Activated naive CD8-positive, alpha-beta T cell treated with anti-CD3 and anti-CD28 coated beads, Interleukin-2, amount 10 ng/mL, durations not matched to agents 7 days and 5 days (primary cell): ENCODE data around the gene CRIP3. TPM values are rescaled to one million over a fixed set of nuclear protein-coding genes. Genes with fewer than 3 reads are reported as not detected.

Source experiments
- ATAC-seq: fragments of 150-1000 bp; cut with Tn5 transposase; one replicate; pipeline ENCODE4 v1.10.0; 2021; ENCODE audit warnings: low read depth, moderate library complexity
- POLR2A ChIA-PET: fragments of 350-600 bp; sonication (Branson Sonifier 250); formaldehyde crosslinking; loops from one replicate; lab custom pipeline; 2021; ENCODE audit warnings: antibody characterized with exemption; lab: Charles Lee
- DNase-seq: peaks from one replicate; pipeline ENCODE4 v3.0.0; 2021
- H3K27ac Mint-ChIP-seq: one replicate; pipeline ENCODE4 v1.8.0; 2022; ENCODE audit warnings: mild to moderate bottlenecking, mixed read lengths
- H3K27me3 Mint-ChIP-seq: one replicate; pipeline ENCODE4 v1.8.0; 2022; ENCODE audit warnings: mild to moderate bottlenecking, moderate library complexity, mixed read lengths
- H3K36me3 Mint-ChIP-seq: one replicate; pipeline ENCODE4 v1.8.0; 2021; ENCODE audit warnings: mild to moderate bottlenecking, mixed read lengths
- H3K4me1 Mint-ChIP-seq: one replicate; pipeline ENCODE4 v1.8.0; 2021; ENCODE audit warnings: mixed read lengths
- H3K4me3 Mint-ChIP-seq: one replicate; pipeline ENCODE4 v1.8.0; 2022; ENCODE audit warnings: mild to moderate bottlenecking, moderate library complexity, mixed read lengths
- H3K9me3 Mint-ChIP-seq: one replicate; pipeline ENCODE4 v1.8.0; 2021; ENCODE audit warnings: mixed read lengths
- total RNA-seq, 2 experiments: library from RNA; stranded (reverse); gene quantifications; one replicate each; pipeline ENCODE4 v1.2.3, GENCODE V29; 2021

Gene CRIP3
- total RNA-seq, 2 experiments from 2014 or later = 0.47 to 0.62 TPM

DNA sequence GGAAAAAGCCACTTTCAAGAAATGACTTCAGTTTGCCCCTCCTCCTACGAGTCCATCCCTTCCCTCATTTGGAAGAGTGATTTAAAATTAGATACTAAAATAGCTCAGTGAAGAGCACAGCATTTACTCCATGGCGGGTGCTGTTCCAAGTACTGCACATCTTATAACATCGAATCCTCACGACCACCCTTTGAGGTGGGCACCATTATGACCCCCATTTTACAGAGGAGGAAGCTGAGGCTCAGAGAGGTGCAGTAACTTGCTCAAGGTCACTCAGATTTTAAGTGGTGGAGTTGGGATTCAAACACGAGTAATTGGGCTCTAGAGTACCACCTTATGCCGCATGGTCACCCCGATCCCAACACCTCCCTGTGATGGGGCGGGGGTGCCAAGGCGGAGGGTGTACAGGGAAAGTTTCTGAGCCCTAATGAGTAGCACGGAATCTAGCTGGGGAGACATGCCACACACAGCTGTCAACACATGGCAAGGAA, 39.8 kb downstream of the CRIP3 start:
- H3K27ac Mint-ChIP-seq = peak overlapping the region; percentile 23
- no peak for ATAC-seq
- peak overlapping the region; percentile 66 for H3K4me3 Mint-ChIP-seq
- H3K36me3 Mint-ChIP-seq = no peaks in the 10 kb centered on the region
- peaks cover 5% of the 10 kb centered on the region for H3K4me1 Mint-ChIP-seq
- H3K27me3 Mint-ChIP-seq = peaks cover 38% of the 10 kb centered on the region
- H3K9me3 Mint-ChIP-seq = no peaks in the 10 kb centered on the region
- no peak for DNase-seq
- POLR2A ChIA-PET = interaction anchor here (1.1 kb wide), 1 partner anchor 340 kb away, joined by 3 read pairs; the partner anchor contains the start of gene CNPY3

DNA sequence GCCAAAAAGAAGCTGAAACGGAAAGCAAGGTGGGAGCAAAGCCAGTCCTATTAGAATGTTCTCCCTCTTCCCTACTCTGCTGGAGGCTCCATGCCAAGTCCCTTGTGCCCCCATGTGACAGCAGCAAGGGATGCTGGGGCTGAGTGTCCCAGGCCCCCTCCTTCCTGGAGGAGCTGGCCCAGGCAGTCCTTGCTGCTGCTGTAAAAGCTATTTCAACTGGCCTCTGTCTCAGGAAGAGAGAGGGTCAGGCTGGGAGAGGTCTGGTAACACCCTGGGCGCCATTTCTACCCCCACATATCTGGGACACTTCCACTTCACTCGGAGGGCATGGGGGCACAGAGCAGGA, 40.3 kb downstream of the CRIP3 start:
- H3K27me3 Mint-ChIP-seq = peaks cover 34% of the 10 kb centered on the region

DNA sequence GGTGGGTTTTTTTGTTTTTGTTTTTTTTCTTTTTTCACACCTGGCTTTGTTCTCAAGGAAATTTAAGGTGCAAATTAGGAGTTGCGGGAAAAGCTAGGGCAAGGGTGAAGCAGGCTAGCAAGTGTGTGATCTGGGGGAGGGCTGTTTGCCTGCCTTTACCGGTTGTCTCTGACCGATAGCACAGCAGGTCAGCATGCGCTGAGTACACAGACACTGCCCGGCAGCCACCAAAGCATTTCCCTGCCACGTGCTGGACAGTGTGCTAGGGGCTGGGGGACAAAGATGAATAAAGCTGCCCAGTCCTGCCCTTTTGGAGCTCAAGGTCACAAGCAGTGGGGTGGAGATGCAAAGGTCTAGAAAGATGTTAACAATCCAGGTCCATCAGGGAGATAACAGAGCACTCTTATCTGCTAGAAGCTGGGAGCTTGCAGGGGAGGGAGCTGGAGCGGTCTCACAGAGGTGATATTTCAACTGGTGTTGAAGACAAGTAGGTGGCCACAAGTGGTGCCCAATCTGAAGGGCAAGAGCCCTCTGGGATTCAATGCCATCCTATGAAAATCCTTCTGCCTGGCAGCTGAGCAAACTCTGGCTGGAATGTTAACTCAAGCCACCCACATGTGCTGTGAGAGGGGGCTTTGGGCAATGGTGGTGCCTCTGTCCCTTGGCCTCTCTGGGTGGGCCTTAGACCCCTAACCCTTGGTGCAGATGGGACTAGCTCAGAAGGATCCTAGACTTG, 40.8 kb downstream of the CRIP3 start:
- Mint-ChIP-seq H3K36me3 (no peaks in the 10 kb centered on the region), H3K4me3 (no peak overlapping the region), H3K27ac (no peak overlapping the region), H3K27me3 (peaks cover 29% of the 10 kb centered on the region), H3K4me1 (peaks cover 5% of the 10 kb centered on the region), H3K9me3 (no peaks in the 10 kb centered on the region)
- DNase-seq = no peak
- POLR2A ChIA-PET = no interaction called here
- no peak for ATAC-seq

More for the DNA sequence above, 40.3 kb downstream of the CRIP3 start:
- Mint-ChIP-seq H3K36me3 (no peaks in the 10 kb centered on the region), H3K9me3 (no peaks in the 10 kb centered on the region), H3K4me3 (no peak overlapping the region), H3K27ac (no peak overlapping the region), H3K4me1 (peaks cover 5% of the 10 kb centered on the region)
- POLR2A ChIA-PET = no interaction called here
- DNase-seq = no peak
- no peak for ATAC-seq

DNA sequence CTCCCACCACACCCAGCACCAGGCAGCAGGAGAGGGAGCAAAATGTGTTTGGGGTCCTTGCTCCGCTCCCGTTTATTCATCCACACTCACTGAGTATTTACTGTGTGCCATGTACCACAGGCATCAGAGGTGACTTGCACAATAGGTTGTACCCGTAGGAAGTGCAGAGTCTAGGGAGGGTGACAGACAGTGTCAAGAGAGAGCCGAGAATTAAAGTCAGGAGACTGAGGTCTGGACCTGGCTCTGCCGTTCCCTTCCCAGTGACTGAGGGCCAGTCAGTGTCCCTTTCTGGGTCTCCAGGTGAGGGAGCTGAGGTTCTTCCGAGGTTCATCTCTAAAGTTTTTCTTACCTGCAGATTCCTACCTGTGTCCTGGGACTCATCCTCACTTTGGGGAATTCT, 43.1 kb downstream of the CRIP3 start:
- POLR2A ChIA-PET = no interaction called here
- Mint-ChIP-seq H3K27ac (no peak overlapping the region), H3K9me3 (no peaks in the 10 kb centered on the region), H3K27me3 (peaks cover 23% of the 10 kb centered on the region), H3K4me3 (no peak overlapping the region), H3K36me3 (no peaks in the 10 kb centered on the region), H3K4me1 (peaks cover 5% of the 10 kb centered on the region)
- no peak for DNase-seq
- ATAC-seq = no peak

DNA sequence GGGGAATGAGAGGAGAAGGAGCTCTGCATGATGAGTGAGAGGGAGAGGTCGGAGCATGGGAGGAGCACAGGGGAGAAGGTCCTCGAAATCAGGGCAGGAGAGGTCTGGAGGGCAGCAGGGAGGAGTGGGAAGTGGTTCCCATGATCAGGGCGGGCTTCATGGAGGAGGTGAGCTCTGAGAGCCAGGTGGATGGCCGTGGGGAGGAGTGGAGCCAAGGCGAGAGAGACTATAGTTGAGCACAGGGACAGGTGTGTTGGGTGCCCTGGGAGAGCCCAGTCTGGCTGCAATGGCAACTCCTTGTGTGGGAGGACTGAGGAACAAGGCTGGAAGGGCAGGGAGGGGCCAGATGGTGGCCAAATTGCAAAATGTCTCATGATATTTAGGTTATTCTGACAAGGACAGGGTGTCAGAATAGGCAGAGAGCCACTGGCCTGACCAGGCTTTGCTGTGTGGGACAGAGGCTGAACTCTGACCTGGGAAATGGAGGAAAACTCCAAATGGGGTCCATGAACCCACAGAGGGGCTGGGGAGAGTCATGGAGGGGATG, 44.0 kb downstream of the CRIP3 start:
- Mint-ChIP-seq H3K27me3 (peaks cover 21% of the 10 kb centered on the region), H3K27ac (no peak overlapping the region), H3K9me3 (no peaks in the 10 kb centered on the region), H3K36me3 (no peaks in the 10 kb centered on the region), H3K4me3 (no peak overlapping the region), H3K4me1 (peaks cover 5% of the 10 kb centered on the region)
- DNase-seq = no peak
- POLR2A ChIA-PET = no interaction called here
- no peak for ATAC-seq

DNA sequence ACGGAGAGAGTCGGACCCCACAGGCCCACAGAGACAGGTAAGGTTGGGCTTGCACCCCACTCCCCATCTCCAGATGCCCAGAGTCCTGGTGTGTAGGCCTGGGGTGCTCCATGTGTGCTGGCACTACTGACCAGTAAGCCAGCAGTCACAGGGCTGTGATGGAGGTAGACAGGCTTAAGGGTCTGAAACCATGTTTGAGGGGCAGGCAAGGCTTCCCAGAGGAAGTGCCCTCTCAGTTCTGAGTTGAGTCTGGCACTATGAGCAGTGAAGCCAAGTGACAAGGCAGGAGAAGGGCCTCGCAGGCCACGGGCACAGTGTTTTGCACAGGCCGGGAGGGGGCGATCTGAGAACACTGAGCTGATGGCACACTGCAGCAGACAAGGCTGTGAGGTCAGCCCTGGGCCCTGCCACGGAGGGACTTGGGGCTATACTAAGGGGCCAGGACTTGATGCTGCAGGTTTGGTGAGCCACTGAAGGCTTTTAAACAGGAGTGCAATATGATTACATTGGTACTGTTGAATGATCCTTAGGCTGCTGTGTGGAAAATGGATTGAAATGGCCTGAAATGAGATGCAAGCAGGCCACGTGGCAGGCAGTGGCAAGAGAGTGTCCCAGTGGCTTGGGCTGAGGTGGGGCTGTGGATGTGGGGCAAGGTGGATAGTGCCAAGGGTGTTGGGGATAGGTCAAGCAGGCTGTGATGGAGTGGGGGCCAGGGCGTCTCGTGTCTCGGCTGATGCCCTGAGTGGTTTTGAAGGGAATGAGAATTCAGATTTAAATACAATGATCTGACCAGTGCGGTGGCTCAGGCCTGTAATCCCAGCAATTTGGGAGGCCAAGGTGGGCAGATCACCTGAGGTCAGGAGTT, 45.1 kb downstream of the CRIP3 start:
- no peaks in the 10 kb centered on the region for H3K9me3 Mint-ChIP-seq
- peaks cover 14% of the 10 kb centered on the region for H3K27me3 Mint-ChIP-seq
- no peaks in the 10 kb centered on the region for H3K4me1 Mint-ChIP-seq
- ATAC-seq (peak; percentile 97), DNase-seq (peak; percentile 78)
- H3K27ac Mint-ChIP-seq = no peak overlapping the region
- H3K36me3 Mint-ChIP-seq = no peaks in the 10 kb centered on the region
- POLR2A ChIA-PET = interaction anchor here (1.0 to 1.4 kb wide), 2 partner anchors 134 to 244 kb away, joined by 4 to 5 read pairs; no protein-coding TSS in a partner anchor
- H3K4me3 Mint-ChIP-seq = no peak overlapping the region

DNA sequence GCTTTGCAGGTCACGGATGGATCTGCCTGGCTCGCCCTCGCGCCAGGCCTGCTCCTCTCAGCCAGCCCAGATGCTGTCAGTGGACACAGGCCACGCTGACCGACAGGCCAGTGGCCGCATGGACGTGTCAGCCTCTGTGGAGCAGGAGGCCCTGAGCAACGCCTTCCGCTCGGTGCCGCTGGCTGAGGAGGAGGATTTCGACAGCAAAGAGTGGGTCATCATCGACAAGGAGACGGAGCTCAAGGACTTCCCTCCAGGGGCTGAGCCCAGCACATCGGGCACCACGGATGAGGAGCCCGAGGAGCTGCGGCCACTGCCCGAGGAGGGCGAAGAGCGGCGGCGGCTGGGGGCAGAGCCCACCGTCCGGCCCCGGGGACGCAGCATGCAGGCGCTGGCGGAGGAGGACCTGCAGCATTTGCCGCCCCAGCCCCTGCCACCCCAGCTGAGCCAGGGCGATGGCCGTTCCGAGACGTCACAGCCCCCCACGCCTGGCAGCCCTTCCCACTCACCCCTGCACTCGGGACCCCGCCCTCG, 45.8 kb downstream of the CRIP3 start:
- no peak overlapping the region for H3K4me3 Mint-ChIP-seq
- no peaks in the 10 kb centered on the region for H3K36me3 Mint-ChIP-seq
- peaks cover 11% of the 10 kb centered on the region for H3K27me3 Mint-ChIP-seq
- no peak overlapping the region for H3K27ac Mint-ChIP-seq
- no peak for ATAC-seq
- no peaks in the 10 kb centered on the region for H3K9me3 Mint-ChIP-seq
- POLR2A ChIA-PET = interaction anchor here (1.0 to 1.4 kb wide), 2 partner anchors 135 to 244 kb away, joined by 4 to 5 read pairs; no protein-coding TSS in a partner anchor
- H3K4me1 Mint-ChIP-seq = no peaks in the 10 kb centered on the region
- no peak for DNase-seq

DNA sequence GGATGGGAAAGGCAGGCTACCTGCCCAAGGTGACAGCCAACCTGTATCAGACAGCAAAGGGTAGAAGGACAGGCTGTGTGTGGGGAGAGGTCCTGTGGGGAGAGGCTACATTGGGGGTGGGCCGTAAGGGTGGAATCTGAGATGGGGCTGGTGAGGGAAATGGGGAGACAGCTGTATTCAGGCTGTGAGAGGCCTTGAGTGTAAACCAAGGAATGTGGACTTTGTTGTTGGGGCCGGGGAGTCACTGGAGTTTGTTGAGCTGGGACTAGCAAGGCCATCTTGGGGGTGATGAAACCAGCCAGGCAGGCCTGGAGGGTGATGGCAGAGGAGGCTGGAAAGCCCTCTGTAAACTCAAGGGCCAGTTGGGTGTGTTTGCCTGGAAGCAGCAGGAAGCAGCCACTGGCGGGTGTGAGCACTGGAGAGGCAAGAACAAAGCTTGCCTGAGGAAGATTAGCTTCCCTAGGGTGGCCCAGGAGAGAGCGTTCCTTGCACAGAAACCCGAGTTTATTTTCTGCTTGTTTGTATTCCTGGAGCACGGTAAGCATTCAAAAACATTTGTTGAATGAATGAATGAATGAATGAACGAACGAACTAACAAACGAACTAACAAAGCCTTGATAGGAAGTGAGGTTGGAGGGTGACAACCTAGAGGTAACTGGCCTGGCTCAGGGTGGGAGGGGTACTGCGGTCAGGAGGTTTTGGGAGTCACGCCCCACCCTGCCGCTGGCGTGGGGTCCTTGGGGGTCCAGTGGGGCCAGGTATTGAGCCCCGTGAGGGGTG, 46.4 kb downstream of the CRIP3 start:
- POLR2A ChIA-PET = no interaction called here
- Mint-ChIP-seq H3K4me1 (no peaks in the 10 kb centered on the region), H3K4me3 (no peak overlapping the region), H3K9me3 (no peaks in the 10 kb centered on the region), H3K36me3 (no peaks in the 10 kb centered on the region), H3K27me3 (peaks cover 6% of the 10 kb centered on the region), H3K27ac (no peak overlapping the region)
- DNase-seq (no peak), ATAC-seq (no peak)

DNA sequence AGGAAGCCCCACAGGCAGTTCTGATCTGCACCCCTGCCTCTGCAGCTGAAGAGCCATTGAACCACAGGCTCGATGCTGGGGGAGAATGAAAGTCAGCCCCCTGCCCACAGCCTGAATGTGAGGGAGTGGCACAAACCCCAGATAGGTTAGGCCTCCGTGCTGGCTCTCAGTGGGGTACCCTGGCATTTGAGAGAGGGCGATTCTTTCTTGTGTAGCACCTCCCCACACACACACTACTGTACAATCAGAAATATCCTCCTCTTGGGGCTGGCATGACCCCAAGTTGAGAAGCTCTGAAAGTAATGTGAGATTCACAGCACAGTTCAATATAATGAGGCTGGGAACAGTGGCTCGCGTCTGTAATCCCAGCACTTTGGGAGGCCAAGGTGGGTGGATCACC, 47.4 kb downstream of the CRIP3 start:
- no peaks in the 10 kb centered on the region for H3K9me3 Mint-ChIP-seq
- DNase-seq = no peak
- no peak overlapping the region for H3K27ac Mint-ChIP-seq
- H3K36me3 Mint-ChIP-seq = no peaks in the 10 kb centered on the region
- no peak for ATAC-seq
- H3K4me1 Mint-ChIP-seq = no peaks in the 10 kb centered on the region
- H3K4me3 Mint-ChIP-seq = no peak overlapping the region
- H3K27me3 Mint-ChIP-seq = peaks cover 6% of the 10 kb centered on the region
- POLR2A ChIA-PET = no interaction called here

DNA sequence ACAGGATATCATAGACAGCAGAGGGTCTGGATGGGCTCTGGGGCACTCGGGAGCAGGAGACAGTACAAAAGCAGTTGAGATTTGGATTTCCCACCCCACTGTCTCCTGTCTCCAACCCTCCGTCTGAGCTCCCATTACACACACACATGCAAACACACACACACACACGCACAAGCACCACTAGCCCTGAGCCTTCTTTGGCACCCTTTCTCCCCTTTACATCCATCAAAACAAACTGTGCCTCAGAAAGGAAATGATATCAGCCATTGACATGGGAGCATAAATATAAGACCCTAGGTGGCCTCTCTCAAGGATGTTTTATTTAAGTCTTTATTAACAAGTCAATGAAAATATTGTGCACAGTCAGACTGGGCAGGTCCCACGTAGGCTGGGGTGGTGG, 47.8 kb downstream of the CRIP3 start:
- no peaks in the 10 kb centered on the region for H3K9me3 Mint-ChIP-seq
- H3K36me3 Mint-ChIP-seq = no peaks in the 10 kb centered on the region
- no peak overlapping the region for H3K27ac Mint-ChIP-seq
- POLR2A ChIA-PET = no interaction called here
- no peaks in the 10 kb centered on the region for H3K4me1 Mint-ChIP-seq
- no peak overlapping the region for H3K4me3 Mint-ChIP-seq
- DNase-seq (no peak), ATAC-seq (no peak)
- H3K27me3 Mint-ChIP-seq = peaks cover 6% of the 10 kb centered on the region

DNA sequence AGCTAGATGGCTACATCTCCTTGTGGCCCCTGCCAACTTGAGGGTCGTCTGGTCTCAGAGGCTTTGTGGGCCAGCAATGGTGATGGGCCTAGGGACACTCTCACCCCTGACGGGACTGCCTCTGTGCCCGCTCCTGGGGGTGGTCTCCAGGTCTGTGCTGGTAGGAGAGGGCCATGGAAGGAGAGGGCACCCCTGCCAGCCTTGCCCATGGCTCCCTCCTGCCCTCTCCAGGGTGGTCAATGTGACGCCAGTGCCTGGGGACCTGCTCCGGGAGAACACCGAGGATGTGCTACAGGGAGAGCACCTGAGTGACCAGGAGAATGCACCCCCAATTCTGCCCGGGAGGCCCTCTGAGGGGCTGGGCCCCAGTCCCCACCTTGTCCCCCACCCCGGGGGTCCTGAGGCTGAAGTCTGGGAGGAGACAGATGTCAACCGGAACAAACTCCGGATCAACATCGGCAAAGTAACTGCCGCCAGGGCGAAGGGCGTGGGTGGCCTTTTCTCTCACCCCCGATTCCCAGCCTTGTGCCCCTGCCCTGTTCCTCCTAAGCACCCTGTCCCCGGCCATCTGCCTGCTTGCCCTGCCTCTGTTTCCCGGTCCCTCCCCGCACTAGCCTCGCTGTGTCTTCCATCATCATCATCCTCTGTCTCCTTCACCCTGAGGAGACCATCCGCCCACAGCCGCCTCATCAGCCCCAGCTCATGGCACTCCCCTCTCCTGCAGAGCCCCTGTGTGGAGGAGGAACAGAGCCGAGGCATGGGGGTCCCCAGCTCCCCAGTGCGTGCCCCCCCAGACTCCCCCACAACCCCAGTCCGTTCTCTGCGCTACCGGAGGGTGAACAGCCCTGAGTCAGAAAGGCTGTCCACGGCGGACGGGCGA, 49.6 kb downstream of the CRIP3 start:
- ATAC-seq (no peak), DNase-seq (no peak)
- H3K4me3 Mint-ChIP-seq = no peak overlapping the region
- no peaks in the 10 kb centered on the region for H3K36me3 Mint-ChIP-seq
- no peaks in the 10 kb centered on the region for H3K4me1 Mint-ChIP-seq
- no peak overlapping the region for H3K27ac Mint-ChIP-seq
- peaks cover 6% of the 10 kb centered on the region for H3K27me3 Mint-ChIP-seq
- POLR2A ChIA-PET = interaction anchor here (1.1 kb wide), 1 partner anchor 20 kb away, joined by 3 read pairs; no protein-coding TSS in a partner anchor
- no peaks in the 10 kb centered on the region for H3K9me3 Mint-ChIP-seq

DNA sequence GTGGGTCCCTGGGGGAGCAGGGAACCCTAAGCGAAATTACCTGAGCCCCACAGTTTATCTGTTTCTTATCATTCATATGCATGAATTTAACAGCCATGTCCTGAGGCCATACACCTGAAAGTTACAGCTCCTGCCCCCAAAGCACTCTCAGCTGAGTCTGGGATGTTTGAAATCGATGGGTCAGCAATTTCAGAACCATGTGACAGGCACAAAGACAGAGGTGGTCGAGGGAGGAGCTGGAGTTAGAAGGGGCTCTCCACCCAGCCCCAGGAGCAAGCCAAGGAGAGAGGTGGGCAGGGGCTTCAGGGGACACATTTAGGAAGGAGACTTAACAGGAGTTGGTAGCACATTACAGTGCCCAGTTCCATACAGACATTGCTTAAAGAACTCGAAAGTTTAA, 50.4 kb downstream of the CRIP3 start:
- Mint-ChIP-seq H3K36me3 (no peaks in the 10 kb centered on the region), H3K9me3 (no peaks in the 10 kb centered on the region), H3K4me1 (no peaks in the 10 kb centered on the region), H3K27me3 (peaks cover 6% of the 10 kb centered on the region), H3K4me3 (no peak overlapping the region), H3K27ac (no peak overlapping the region)
- no peak for DNase-seq
- no peak for ATAC-seq
- POLR2A ChIA-PET = interaction anchor here (1.1 kb wide), 1 partner anchor 21 kb away, joined by 3 read pairs; no protein-coding TSS in a partner anchor
